ENCODE results near the gene EEIG2.

EEIG2 gene

DNA sequence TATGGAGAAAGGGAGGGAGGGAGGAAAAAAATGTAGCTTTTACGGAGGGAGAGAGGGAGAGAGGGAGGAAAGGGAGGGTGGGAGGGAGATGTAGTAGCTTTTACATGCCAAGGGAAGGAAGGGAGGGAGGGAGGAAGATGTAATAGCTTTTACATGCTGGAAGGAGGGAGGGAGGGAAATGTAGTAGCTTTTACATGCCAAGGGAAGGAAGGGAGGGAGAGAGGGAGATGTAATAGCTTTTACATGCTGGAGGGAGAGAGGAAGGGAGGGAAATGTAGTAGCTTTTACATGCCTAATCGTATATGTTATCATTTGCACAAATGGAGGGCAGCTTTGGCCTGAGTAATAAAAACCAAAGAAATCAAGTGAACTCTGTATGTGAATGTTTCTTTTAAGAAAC lies 35.6 kb downstream of the EEIG2 start:
- H3K9me3 ChIP-seq (ENCODE audit: control insufficient read depth in 2 of 2, low read length in 2 of 2) = no peaks in the 10 kb centered on the region
- H3K4me3 ChIP-seq (ENCODE audit: low read length in 2 of 2) = no peak overlapping the region
- no peak overlapping the region for H3K27ac ChIP-seq (ENCODE audit: low read depth in 2 of 2, low read length in 2 of 2)
- H3K36me3 ChIP-seq (ENCODE audit: control insufficient read depth in 2 of 2, insufficient read depth in 2 of 2, low read length in 2 of 2) = no peaks in the 10 kb centered on the region
- peaks cover 22 to 32% of the 10 kb centered on the region in 2 donors for H3K4me1 ChIP-seq (ENCODE audit: control insufficient read depth in 2 of 2, insufficient read depth in 2 of 2, low read length in 2 of 2)
- no peaks in the 10 kb centered on the region for H3K27me3 ChIP-seq (ENCODE audit: control insufficient read depth in 2 of 2, insufficient read depth in 2 of 2, low read length in 2 of 2)
- H3K9ac ChIP-seq (ENCODE audit: low read depth in 1 of 2, low read length in 2 of 2) = no peak overlapping the region

DNA sequence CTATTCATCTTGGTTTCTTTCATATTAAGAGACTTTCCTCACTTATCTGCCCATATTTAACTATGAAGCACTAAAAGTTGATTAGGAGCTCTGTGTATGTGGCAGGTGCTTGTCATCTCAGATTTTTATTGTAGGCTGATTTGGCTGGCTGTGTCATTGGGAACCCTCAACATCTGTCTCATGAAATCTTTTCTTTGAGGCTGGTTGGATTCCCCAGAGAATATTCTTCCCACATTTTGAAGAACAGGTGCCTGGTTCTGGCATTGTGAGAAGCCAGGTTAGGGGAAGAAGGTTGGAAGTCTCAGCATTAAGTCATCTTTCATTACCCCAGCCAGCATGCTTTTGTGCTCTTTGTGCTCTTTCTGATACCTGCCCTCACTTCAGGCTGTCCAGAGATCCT lies 37.1 kb downstream of the EEIG2 start:
- no peaks in the 10 kb centered on the region for H3K27me3 ChIP-seq (ENCODE audit: control insufficient read depth in 2 of 2, insufficient read depth in 2 of 2, low read length in 2 of 2)
- peaks cover 20 to 25% of the 10 kb centered on the region in 2 donors for H3K4me1 ChIP-seq (ENCODE audit: control insufficient read depth in 2 of 2, insufficient read depth in 2 of 2, low read length in 2 of 2)
- H3K36me3 ChIP-seq (ENCODE audit: control insufficient read depth in 2 of 2, insufficient read depth in 2 of 2, low read length in 2 of 2) = no peaks in the 10 kb centered on the region
- H3K27ac ChIP-seq (ENCODE audit: low read depth in 2 of 2, low read length in 2 of 2) = no peak overlapping the region
- no peak overlapping the region for H3K9ac ChIP-seq (ENCODE audit: low read depth in 1 of 2, low read length in 2 of 2)
- no peaks in the 10 kb centered on the region for H3K9me3 ChIP-seq (ENCODE audit: control insufficient read depth in 2 of 2, low read length in 2 of 2)
- no peak overlapping the region for H3K4me3 ChIP-seq (ENCODE audit: low read length in 2 of 2)

DNA sequence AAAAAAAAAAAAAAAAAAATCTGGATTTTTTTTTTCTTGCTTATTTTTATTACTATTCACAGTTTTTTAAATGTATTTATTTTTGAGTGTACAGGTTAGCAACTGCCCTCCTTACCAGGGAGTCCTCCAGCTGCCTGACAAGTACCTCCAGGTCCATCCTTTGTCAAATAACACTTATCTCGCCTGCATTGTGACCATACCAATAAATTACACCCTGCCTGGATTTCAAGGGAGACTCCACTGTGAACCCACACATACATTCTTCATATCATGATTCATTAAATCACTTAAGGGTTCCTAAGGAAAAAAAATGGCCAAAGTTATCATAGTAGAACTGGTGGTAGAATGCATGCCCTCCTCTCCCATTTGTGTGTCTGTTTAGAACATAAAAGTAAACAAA lies 38.4 kb downstream of the EEIG2 start:
- H3K4me3 ChIP-seq (ENCODE audit: low read length in 2 of 2) = no peak overlapping the region

DNA sequence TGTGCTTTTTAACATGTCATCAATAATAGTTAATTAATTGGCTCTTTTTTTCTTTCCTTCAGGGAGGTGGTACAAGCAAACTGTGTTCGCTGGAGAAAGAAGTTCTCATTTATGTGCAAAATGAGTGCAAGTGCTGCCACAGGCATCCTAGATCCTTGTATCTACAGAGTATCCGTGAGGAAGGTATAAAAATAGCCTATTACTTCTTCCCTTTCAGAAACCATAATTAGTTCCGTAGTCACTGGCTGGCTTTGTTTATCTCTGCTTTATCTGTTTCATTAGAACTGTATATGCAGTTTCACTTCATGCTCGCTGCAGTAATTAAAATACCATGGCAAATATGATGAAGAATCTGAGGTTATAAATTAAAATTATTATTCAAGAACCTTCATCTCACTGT lies 40.6 kb downstream of the EEIG2 start:
- Histone ChIP-seq H3K9ac (ENCODE audit: low read depth in 1 of 2, low read length in 2 of 2) (no peak overlapping the region), H3K9me3 (ENCODE audit: control insufficient read depth in 2 of 2, low read length in 2 of 2) (no peaks in the 10 kb centered on the region), H3K4me3 (ENCODE audit: low read length in 2 of 2) (no peak overlapping the region), H3K27me3 (ENCODE audit: control insufficient read depth in 2 of 2, insufficient read depth in 2 of 2, low read length in 2 of 2) (no peaks in the 10 kb centered on the region), H3K36me3 (ENCODE audit: control insufficient read depth in 2 of 2, insufficient read depth in 2 of 2, low read length in 2 of 2) (peaks cover 6 to 10% of the 10 kb centered on the region in 2 donors), H3K4me1 (ENCODE audit: control insufficient read depth in 2 of 2, insufficient read depth in 2 of 2, low read length in 2 of 2) (peaks cover 13 to 19% of the 10 kb centered on the region in 2 donors), H3K27ac (ENCODE audit: low read depth in 2 of 2, low read length in 2 of 2) (no peak overlapping the region)

More for the DNA sequence above, 38.4 kb downstream of the EEIG2 start:
- Histone ChIP-seq H3K27ac (ENCODE audit: low read depth in 2 of 2, low read length in 2 of 2) (no peak overlapping the region), H3K27me3 (ENCODE audit: control insufficient read depth in 2 of 2, insufficient read depth in 2 of 2, low read length in 2 of 2) (no peaks in the 10 kb centered on the region), H3K9me3 (ENCODE audit: control insufficient read depth in 2 of 2, low read length in 2 of 2) (no peaks in the 10 kb centered on the region), H3K4me1 (ENCODE audit: control insufficient read depth in 2 of 2, insufficient read depth in 2 of 2, low read length in 2 of 2) (peaks cover 13 to 20% of the 10 kb centered on the region in 2 donors), H3K9ac (ENCODE audit: low read depth in 1 of 2, low read length in 2 of 2) (no peak overlapping the region), H3K36me3 (ENCODE audit: control insufficient read depth in 2 of 2, insufficient read depth in 2 of 2, low read length in 2 of 2) (peaks cover 3 to 5% of the 10 kb centered on the region in 2 donors)

DNA sequence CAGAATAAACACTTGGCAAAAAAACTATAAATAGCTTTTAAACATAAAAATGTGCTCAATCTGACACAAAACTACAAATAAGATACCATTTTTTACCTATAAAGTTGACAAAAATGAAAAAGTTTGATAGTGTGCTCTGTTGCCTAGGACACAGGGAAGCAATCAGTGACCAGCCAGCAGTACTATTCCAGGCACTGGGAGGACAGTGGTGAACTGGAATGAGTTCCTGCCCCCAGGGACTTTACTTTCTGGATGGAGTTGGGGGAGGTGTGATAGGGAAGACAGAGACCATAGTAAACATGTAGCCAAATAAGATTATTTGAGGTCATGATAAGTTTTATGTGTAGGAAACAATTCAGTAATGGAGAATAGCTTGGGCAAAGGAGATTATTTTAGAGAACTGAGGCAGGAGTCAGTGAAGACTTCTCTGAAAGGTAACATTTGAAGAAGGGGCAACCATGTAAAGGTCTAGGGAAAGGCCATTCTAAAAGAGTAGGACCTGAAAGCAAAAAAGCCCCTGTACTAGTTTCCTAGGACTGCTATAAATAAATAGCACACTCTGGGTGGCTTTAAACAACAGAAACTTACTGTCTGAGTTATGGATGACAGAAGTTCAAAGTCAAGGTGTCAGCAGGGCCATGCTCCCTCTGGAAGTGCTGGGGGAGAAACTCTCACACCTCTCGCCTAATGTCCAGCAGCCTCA lies 42.0 kb downstream of the EEIG2 start:
- H3K27ac ChIP-seq (ENCODE audit: low read depth in 2 of 2, low read length in 2 of 2) = no peak overlapping the region
- no peak overlapping the region for H3K4me3 ChIP-seq (ENCODE audit: low read length in 2 of 2)
- no peaks in the 10 kb centered on the region for H3K9me3 ChIP-seq (ENCODE audit: control insufficient read depth in 2 of 2, low read length in 2 of 2)
- peaks cover 5 to 8% of the 10 kb centered on the region in 2 donors for H3K4me1 ChIP-seq (ENCODE audit: control insufficient read depth in 2 of 2, insufficient read depth in 2 of 2, low read length in 2 of 2)
- H3K9ac ChIP-seq (ENCODE audit: low read depth in 1 of 2, low read length in 2 of 2) = no peak overlapping the region
- no peaks in the 10 kb centered on the region for H3K27me3 ChIP-seq (ENCODE audit: control insufficient read depth in 2 of 2, insufficient read depth in 2 of 2, low read length in 2 of 2)
- peaks cover 6 to 10% of the 10 kb centered on the region in 2 donors for H3K36me3 ChIP-seq (ENCODE audit: control insufficient read depth in 2 of 2, insufficient read depth in 2 of 2, low read length in 2 of 2)

DNA sequence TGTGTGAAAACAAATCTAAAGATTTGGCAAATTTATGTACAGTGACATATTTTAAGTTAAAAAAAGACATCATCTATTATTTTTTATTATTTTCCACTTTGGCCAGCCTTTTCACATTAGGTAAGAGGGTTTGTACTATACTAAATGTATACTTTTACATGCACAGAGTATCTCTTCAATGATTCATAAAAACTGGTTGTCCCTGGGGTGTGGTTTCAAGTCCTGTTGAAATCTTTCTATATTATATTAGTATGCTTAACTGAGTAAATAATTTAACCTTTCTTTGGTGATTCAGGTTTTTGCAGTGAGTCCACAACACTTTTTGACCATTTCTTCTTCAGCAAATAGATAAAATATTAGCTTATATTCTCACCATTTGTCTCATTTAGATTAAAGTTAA lies 45.7 kb downstream of the EEIG2 start:
- Histone ChIP-seq H3K36me3 (ENCODE audit: control insufficient read depth in 2 of 2, insufficient read depth in 2 of 2, low read length in 2 of 2) (peaks cover 6 to 11% of the 10 kb centered on the region in 2 donors), H3K9me3 (ENCODE audit: control insufficient read depth in 2 of 2, low read length in 2 of 2) (no peaks in the 10 kb centered on the region)

DNA sequence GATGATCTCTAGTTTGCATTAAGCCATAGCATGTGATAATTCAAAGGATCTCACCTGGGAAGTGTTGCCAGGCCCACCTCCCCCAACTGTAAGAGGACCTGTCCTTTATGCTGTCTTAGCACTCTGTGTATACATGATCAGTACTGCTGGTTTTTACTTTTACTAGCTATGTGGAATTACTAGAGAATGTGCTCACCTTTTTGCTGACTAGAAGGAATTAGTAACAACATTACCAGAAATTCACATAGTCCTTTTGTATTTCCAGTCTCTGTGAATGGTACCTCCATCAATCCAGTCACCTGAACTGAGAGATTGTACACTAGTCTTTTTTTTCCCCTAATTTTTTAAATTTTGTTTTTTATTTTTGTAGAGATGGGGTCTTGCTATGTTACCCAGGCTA lies 46.6 kb downstream of the EEIG2 start:
- H3K9me3 ChIP-seq (ENCODE audit: control insufficient read depth in 2 of 2, low read length in 2 of 2) = no peaks in the 10 kb centered on the region
- H3K36me3 ChIP-seq (ENCODE audit: control insufficient read depth in 2 of 2, insufficient read depth in 2 of 2, low read length in 2 of 2) = peaks cover 6 to 11% of the 10 kb centered on the region in 2 donors
- H3K27me3 ChIP-seq (ENCODE audit: control insufficient read depth in 2 of 2, insufficient read depth in 2 of 2, low read length in 2 of 2) = no peaks in the 10 kb centered on the region
- no peak overlapping the region for H3K4me3 ChIP-seq (ENCODE audit: low read length in 2 of 2)
- no peaks in the 10 kb centered on the region for H3K4me1 ChIP-seq (ENCODE audit: control insufficient read depth in 2 of 2, insufficient read depth in 2 of 2, low read length in 2 of 2)
- H3K9ac ChIP-seq (ENCODE audit: low read depth in 1 of 2, low read length in 2 of 2) = no peak overlapping the region
- H3K27ac ChIP-seq (ENCODE audit: low read depth in 2 of 2, low read length in 2 of 2) = no peak overlapping the region

More for the DNA sequence above, 45.7 kb downstream of the EEIG2 start:
- H3K27me3 ChIP-seq (ENCODE audit: control insufficient read depth in 2 of 2, insufficient read depth in 2 of 2, low read length in 2 of 2) = no peaks in the 10 kb centered on the region
- H3K4me3 ChIP-seq (ENCODE audit: low read length in 2 of 2) = no peak overlapping the region
- no peak overlapping the region for H3K27ac ChIP-seq (ENCODE audit: low read depth in 2 of 2, low read length in 2 of 2)
- H3K4me1 ChIP-seq (ENCODE audit: control insufficient read depth in 2 of 2, insufficient read depth in 2 of 2, low read length in 2 of 2) = no peaks in the 10 kb centered on the region
- H3K9ac ChIP-seq (ENCODE audit: low read depth in 1 of 2, low read length in 2 of 2) = no peak overlapping the region

DNA sequence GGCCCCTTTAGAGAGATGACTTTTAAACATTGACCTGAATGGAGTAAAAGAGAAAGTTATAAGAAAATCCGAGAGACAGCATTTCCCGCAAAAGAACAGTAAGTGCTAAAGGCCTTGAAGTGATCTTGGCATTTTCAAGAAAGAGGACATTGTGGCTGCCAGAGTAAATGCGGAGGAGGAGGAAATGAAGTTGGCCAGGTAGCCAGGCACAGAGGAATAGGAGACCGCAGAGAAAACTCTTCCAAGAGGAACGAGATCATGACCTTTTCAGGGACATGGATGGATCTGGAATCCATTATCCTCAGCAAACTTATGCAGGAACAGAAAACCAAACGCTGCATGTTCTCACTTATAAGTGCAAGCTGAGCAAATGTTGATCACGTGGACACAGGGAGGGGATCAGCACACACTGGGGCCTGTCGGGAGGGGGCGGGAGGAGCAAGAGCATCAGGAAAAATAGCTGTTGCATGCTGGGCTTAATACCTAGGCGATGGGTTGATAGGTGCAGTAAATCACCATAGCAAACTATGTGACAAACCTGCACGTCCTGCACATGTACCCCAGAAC lies 49.7 kb downstream of the EEIG2 start:
- Histone ChIP-seq H3K4me1 (ENCODE audit: control insufficient read depth in 2 of 2, insufficient read depth in 2 of 2, low read length in 2 of 2) (no peaks in the 10 kb centered on the region), H3K9ac (ENCODE audit: low read depth in 1 of 2, low read length in 2 of 2) (no peak overlapping the region), H3K27me3 (ENCODE audit: control insufficient read depth in 2 of 2, insufficient read depth in 2 of 2, low read length in 2 of 2) (no peaks in the 10 kb centered on the region), H3K36me3 (ENCODE audit: control insufficient read depth in 2 of 2, insufficient read depth in 2 of 2, low read length in 2 of 2) (peaks cover 12 to 14% of the 10 kb centered on the region in 2 donors), H3K4me3 (ENCODE audit: low read length in 2 of 2) (no peak overlapping the region), H3K27ac (ENCODE audit: low read depth in 2 of 2, low read length in 2 of 2) (no peak overlapping the region), H3K9me3 (ENCODE audit: control insufficient read depth in 2 of 2, low read length in 2 of 2) (no peaks in the 10 kb centered on the region)
